Stimulated activated CD4-positive, alpha-beta T cell treated with anti-CD3 and anti-CD28 coated beads, Interleukin-15, amount 100 ng/mL, for 24 hours (primary cell): ENCODE data around the gene MAPK7.

ENCODE experiments used
- DNase-seq: peaks from one replicate; pipeline ENCODE4 v3.0.0-alpha.2; 2020

Gene MAPK7

DNA sequence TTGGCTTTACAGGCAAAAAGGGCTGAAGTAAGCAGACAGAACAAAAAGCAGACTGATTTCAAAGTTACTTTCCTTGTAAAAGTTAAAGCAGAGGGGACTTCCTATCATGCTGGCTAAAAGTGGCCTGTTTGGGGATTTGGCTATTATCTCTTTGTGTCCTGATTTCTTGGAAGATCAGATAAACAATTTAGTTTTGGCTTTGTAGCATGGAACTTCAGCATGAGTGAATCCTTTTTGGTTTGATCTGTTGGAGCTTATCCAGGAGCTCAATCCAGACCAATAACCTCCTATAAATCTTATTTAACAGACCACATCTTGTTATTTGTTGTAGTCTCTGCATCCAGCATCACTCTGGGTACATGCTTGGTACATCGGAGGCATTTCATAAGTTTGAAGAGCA is 23.9 kb downstream of the MAPK7 start:
- no peak for DNase-seq

DNA sequence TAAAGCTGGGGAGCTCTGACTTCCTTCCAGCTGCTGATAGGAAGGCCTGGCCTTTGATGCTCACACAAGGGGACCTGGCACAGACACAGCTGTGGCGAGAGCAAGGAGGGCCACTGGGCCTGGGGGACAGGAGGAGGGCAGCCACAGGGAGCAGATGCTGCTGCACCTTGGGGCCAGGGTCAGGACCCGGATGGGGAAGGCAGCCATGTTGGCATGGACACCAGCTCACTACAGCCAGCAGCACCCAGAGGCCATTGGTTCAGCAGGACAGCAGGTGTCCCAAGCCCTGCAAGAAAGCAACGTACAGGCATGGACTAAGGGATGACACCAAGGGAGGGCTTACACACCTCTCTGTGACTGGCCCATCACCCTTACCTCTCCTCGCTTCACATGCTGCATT is 24.7 kb downstream of the MAPK7 start:
- no peak for DNase-seq

DNA sequence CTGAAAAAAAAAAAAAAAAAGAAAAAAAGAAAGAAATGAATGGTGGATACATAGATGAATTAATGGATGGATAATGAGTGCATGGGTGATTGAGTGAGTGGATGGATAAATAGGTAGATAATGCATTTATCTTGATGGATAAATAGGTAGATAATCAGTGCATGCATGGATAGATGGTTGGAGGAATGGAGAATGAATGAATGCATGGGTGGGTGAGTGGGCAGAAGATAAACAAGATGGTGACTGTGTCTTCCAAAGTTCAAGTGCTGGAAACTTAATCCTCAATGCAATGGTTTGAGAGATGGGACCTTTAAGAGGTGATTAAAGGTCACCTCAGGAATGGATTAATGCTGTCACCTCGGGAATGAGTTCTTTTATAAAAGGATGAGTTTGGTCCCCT is 26.0 kb downstream of the MAPK7 start:
- DNase-seq = no peak

DNA sequence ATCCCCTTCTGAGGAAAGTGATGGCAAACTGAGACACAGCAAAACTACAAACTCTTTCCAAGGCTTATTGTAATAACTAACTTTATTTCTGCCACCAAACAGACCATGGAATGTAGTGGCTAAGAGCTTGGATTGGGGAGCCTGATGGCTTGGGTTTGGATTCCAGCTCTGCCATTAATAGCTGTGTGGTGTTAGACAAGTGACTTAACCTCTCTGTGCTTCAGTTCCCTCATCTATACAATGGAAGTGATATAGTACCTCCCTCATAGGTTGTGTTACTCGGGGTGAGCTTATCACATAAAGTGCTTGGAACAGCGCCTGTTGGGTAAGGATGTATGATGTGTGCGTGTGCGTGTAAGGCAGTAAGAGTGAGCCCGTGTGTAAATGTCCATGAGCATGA is 26.8 kb downstream of the MAPK7 start:
- no peak for DNase-seq

GRCh38 chr17:19407601-19408345 is 29.5 kb downstream of the MAPK7 start:
- no peak for DNase-seq

DNA sequence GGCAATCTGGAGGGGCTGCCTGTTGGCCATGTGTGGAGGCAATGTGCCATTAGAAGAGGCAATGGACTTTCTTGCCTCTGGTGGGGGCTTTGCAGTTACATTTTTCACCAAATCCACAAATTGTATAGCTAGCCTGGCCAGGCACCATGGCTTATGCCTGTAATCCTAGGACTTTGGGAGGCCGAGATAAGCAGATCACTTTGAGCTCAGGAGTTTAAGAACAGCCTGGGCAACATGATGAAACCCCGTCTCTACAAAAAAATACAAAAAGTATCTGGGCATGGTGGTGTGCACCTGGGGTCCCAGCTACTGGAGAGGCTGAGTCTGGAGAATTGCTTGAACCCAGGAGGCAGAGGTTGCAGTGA is 30.0 kb downstream of the MAPK7 start:
- no peak for DNase-seq

DNA sequence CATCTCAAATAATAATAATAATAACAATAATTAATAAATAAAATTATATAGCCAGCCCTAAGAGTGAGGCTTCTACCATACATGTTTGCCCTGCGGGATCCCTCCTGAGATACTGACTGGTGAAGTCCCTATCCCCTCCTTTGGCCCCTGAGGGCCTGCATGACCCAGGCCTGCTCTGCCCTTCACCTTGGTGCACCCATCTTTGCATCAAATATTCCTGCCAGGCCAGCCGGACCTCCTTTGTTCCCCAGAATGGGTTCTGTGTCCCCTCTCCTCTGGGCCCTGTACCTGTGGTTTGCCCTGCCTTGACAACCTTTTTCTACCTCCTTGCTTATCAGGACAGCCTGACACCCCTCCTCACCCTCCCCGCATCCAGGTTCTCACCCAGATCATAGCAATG is 30.8 kb downstream of the MAPK7 start:
- DNase-seq = no peak

DNA sequence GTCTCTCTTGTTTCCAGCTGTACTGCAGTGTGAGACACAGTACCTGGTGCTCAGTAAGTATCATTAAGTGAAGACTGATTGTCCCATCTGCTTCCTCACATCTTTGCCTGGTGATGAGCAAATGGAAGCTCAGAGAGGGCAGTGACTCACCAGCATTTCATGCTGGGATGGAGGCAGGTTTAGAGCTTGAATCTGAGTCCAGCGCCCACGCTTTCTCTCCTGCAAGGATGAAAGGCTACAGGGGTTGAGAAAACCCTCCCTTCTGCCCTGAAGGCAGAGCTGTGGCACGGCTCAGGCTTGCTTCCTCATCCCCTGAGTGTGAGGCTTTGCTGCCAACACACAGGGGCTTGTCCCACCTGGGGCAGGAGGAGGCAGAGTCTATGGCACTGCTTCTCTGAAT is 31.2 kb downstream of the MAPK7 start:
- peak; percentile 33 for DNase-seq

DNA sequence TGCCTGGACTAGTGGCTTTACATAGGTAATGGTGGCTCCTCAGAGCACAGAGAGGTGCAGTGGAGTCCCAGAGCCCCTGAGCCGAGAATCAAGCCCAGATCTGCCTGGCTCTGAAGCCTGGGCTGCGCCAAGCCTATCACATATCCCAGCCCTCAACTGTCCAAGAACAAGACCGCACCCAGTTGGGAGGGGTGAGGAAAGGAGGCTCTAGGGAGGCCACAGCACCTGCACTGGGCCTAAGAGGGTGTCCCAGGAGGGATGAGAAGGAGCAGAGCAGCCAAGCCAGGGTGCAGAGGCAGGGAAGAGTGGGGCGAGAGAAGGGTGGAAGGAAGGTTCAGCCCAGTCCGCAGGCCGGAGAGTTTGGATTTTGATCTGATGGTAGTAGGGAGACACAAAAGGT is 31.8 kb downstream of the MAPK7 start:
- no peak for DNase-seq

DNA sequence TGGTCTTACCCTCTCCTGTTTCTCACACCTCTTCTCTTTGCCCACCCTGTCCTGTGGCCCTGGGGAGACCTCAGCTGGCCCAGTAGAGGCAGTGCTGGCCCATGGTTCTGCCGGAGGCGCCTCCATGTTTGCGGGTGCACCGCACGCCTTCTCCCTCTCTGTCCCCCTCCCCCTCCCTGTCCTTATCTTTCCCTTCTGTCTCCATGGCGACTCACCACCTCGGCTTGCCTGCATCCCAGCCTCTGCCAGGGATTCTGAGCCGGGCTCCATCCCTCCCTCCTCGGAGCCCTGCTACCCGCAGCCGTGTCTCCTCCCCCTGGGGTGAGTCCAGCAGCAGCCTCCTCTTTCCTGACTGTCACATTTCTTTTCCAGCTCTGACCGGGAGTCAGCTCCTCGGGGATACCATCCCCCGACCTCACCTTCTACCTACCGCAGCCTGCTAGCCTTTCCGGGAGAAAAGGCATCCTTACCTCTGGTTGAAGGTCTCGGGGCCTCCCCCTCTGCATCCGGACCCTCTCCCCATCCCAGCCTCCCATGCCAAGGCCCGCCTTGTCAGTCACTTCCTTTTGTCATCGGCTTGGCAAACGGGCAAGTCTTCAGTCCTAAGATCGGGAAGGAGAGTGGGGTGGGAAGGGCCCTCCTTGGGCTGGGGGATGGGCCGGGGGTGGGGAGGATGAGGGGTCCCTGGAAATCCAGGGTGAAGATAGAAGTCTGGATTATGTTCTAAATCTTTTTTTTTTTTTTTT is 32.8 kb downstream of the MAPK7 start, which contains the start of gene RNF112:
Gene RNF112 (plus strand): TSS at position 358 of the 746 bp plus-strand sequence. CDS start 177 bp downstream, at position 535.
- no peak for DNase-seq

GRCh38 chr17:19411631-19412030 is 33.3 kb downstream of the MAPK7 start:
- DNase-seq = no peak

GRCh38 chr17:19412510-19412909 is 34.2 kb downstream of the MAPK7 start:
- DNase-seq = no peak

DNA sequence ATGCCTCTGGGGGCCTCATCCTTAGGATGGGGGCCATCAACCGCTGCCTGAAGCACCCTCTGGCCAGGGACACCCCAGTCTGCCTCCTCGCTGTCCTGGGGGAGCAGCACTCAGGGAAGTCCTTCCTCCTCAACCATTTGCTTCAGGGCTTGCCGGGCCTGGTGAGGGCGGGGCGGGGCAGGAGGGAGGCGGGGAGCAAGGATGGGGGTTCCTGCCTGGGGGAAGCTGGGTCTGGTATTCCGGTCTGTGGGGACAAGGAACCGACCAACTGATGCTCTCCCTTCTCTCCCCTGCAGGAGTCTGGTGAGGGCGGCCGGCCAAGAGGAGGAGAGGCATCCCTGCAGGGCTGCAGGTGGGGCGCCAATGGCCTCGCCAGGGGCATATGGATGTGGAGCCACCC is 34.7 kb downstream of the MAPK7 start:
- no peak for DNase-seq

GRCh38 chr17:19413761-19414160 is 35.5 kb downstream of the MAPK7 start:
- no peak for DNase-seq

DNA sequence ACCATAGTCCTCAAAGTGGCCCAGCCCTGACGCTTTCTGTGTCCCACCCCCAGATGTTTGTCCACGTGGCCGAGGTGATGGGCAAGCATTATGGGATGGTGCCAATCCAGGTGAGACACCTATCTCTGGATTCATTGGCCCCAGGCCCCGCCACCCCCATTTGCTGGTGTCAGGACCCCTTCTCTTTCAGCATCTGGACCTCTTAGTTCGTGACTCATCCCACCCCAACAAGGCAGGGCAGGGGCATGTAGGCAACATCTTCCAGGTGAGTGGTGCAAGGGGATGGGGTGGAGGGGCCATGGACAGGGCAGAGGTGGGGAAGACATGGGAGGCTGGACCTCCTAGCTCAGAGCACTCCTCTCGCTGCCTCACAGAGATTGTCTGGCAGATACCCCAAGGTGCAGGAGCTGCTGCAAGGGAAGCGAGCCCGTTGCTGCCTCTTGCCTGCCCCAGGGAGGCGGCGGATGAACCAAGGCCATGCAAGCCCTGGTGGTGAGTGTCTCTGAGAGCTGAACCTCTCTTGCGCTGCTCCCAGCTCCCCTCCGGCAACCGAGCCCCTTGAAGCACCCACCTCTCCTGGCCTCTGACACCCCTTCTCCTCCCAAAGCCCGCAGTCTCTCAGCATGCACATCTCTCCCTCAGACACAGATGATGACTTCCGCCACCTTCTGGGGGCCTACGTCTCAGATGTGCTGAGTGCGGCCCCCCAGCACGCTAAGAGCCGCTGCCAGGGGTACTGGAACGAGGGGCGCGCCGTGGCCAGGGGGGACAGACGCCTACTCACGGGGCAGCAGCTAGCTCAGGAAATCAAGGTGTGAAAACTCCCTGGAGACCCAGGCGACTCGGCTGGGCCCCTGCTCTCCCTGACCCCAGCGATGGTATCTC is 36.3 kb downstream of the MAPK7 start:
- no peak for DNase-seq

DNA sequence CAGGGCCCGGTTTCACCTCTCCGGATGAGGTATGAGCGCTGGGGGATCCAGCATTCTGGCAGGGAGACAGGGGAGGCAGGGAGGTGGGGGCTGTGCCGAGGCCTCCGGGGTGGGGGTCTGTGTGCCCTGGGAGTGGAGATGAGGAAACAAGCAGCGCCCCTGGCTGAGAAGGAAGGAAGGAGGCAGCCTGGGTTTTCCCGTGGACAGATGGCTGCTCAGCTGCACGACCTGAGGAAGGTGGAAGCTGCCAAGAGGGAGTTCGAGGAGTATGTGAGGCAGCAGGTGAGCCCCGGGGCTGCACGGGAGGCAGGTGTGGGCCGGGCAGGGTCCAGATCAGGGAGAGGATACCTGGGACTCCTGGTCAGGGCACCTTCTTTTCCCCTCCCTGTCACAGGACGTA is 37.0 kb downstream of the MAPK7 start:
- no peak for DNase-seq

GRCh38 chr17:19415806-19416775 is 37.8 kb downstream of the MAPK7 start:
- DNase-seq = no peak

DNA sequence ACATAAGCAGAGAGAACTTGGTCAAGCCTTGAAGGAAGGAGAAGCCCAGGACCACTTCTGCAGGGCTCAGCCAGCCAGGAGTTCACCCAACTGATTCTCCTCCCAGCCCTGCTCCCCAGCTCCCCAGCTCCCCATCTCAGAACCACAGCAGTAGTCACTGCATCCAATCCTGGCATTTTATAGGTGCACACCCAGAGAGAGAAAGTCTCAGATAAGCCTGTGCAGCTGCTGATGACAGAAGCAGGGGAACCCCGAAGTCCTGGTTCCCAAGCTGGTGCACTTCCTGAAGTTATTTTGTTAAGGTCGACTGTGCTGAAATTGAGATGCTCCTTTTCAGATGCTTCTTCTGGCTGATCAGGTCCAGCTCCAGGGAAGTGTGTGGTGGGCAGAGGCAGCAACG is 39.3 kb downstream of the MAPK7 start:
- no peak for DNase-seq

- peak; percentile 32 for DNase-seq
Measured at GRCh38 chr17:19418251-19418992, 40.1 kb downstream of the MAPK7 start.

DNA sequence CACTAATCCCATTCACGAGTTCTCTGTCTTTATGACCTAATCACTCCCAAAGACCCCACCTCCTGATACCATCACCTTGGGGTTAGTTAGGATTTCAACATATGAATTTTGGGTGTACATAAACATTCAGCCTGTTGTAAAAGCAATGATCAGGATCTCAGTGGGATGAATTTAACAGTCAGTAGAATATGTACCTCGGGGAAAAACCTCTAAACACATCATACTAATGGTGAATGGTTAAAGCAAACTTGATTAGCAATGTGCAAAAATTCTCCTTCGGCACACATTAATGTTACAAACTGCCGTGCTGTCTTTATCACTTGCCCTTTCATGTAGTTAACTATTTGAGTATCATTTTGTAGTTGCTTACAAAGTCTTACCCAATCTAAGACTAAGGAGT is 42.9 kb downstream of the MAPK7 start:
- no peak for DNase-seq

DNA sequence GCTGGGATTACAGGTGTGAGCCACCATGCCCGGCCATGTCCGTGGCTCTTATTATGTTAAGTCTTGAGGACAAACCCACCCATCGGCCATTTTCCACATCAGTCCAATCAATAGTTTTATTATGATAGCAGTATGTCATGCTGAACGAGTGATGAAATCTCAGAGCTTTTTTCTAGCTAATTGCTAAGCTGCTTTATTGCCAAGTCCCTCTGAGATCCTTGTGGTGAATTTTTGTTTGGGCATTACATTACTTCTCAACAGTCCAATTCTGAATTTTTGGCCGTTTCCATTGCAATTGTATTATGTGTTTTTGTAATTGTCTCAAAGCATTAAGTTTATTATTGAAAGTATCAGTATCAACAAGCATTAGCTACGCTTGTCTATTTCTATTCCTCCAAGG is 43.6 kb downstream of the MAPK7 start:
- no peak for DNase-seq
